CD14-positive monocyte (primary cell): ENCODE data around the gene TTF2. TPM values are rescaled to one million over a fixed set of nuclear protein-coding genes. Genes with fewer than 3 reads are reported as not detected.

Experiments used
- DNase-seq, 3 donors: peaks; one replicate each; pipeline ENCODE4 v3.0.0-alpha.2; 2011 to 2022
- H2AFZ ChIP-seq: 2 replicates; pipeline ENCODE4 v1.6.0; 2012; ENCODE audit warnings: mild to moderate bottlenecking, low read depth, low read length, inconsistent platforms; ENCODE audit not compliant: insufficient read depth, poor library complexity, severe bottlenecking
- H3K27ac ChIP-seq, 2 donors: 1 replicate in 1 of 2; 2 replicates in 1 of 2; pipeline ENCODE4 v1.5.1; 2012 to 2013; ENCODE audit warnings: low read length in 2 of 2, control low read depth in 1 of 2, inconsistent platforms in 1 of 2, low read depth in 1 of 2, mild to moderate bottlenecking in 1 of 2
- H3K27me3 ChIP-seq, 2 donors: one replicate each; pipeline versions ENCODE4 v1.6.0 to v1.6.1; 2011 to 2013; ENCODE audit warnings: low read length in 2 of 2; ENCODE audit not compliant: control insufficient read depth in 2 of 2, insufficient read depth in 2 of 2
- H3K36me3 ChIP-seq, 2 donors: replicated peaks in 1 of 2; 1 replicate in 1 of 2; 2 replicates in 1 of 2; pipeline versions ENCODE4 v1.5.1 to v1.6.1; 2012 to 2013; ENCODE audit warnings: low read length in 2 of 2, control low read depth in 1 of 2, inconsistent platforms in 1 of 2, mild to moderate bottlenecking in 1 of 2; ENCODE audit not compliant: insufficient read depth in 2 of 2, control insufficient read depth in 1 of 2
- H3K4me1 ChIP-seq, 2 donors: 1 replicate in 1 of 2; 2 replicates in 1 of 2; pipeline versions ENCODE4 v1.5.1 to v1.6.1; 2012 to 2013; ENCODE audit warnings: low read length in 2 of 2, control low read depth in 1 of 2, inconsistent platforms in 1 of 2, mild to moderate bottlenecking in 1 of 2, moderate library complexity in 1 of 2; ENCODE audit not compliant: insufficient read depth in 2 of 2, control insufficient read depth in 1 of 2
- H3K4me2 ChIP-seq: replicated peaks from 2 replicates; pipeline ENCODE3; 2012; ENCODE audit warnings: low read length, moderate library complexity, mild to moderate bottlenecking; ENCODE audit not compliant: poor library complexity, severe bottlenecking; ENCODE audit errors: extremely low read depth
- H3K4me3 ChIP-seq, 3 experiments: fragments of 200-600 bp in 1 of 3; sonication (generic) in 1 of 3; replicated peaks in 1 of 3; 1 replicate in 2 of 3; 2 replicates in 1 of 3; pipeline ENCODE4 v1.5.1; 2011 to 2013; ENCODE audit warnings: low read length in 3 of 3, mild to moderate bottlenecking in 3 of 3, control low read depth in 2 of 3, low read depth in 2 of 3, inconsistent platforms in 1 of 3, moderate library complexity in 1 of 3
- H3K79me2 ChIP-seq: 2 replicates; pipeline ENCODE4 v1.6.0; 2012; ENCODE audit warnings: mild to moderate bottlenecking, control low read depth, inconsistent platforms, low read length, moderate library complexity; ENCODE audit not compliant: insufficient read depth
- H3K9ac ChIP-seq: 2 replicates; pipeline ENCODE4 v1.6.0; 2017; ENCODE audit warnings: low read length, mild to moderate bottlenecking; ENCODE audit not compliant: insufficient read depth, poor library complexity, severe bottlenecking
- H3K9me3 ChIP-seq, 2 donors: replicated peaks in 1 of 2; 1 replicate in 1 of 2; 2 replicates in 1 of 2; pipeline versions ENCODE4 v1.5.1 to v1.6.1; 2012 to 2013; ENCODE audit warnings: low read length in 2 of 2, control low read depth in 1 of 2; ENCODE audit not compliant: control insufficient read depth in 1 of 2, insufficient read depth in 1 of 2
- H4K20me1 ChIP-seq: 2 replicates; pipeline ENCODE4 v1.6.0; 2012; ENCODE audit warnings: mild to moderate bottlenecking, low read length, control low read depth, moderate library complexity; ENCODE audit not compliant: insufficient read depth
- H3K27ac Mint-ChIP-seq, 7 donors: one replicate each; pipeline ENCODE4 v1.8.0; 2020; ENCODE audit warnings: mild to moderate bottlenecking in 7 of 7, mixed read lengths in 7 of 7, moderate library complexity in 6 of 7, inconsistent platforms in 2 of 7
- H3K27me3 Mint-ChIP-seq, 3 donors: one replicate each; pipeline ENCODE4 v1.8.0; 2021 to 2022; ENCODE audit warnings: low read depth in 3 of 3, mild to moderate bottlenecking in 3 of 3, mixed read lengths in 3 of 3, moderate library complexity in 3 of 3, inconsistent platforms in 1 of 3
- H3K36me3 Mint-ChIP-seq, 2 donors: one replicate each; pipeline ENCODE4 v1.8.0; 2020; ENCODE audit warnings: mixed read lengths in 2 of 2, inconsistent platforms in 1 of 2, mild to moderate bottlenecking in 1 of 2
- H3K4me1 Mint-ChIP-seq: one replicate; pipeline ENCODE4 v1.8.0; 2020; ENCODE audit warnings: mild to moderate bottlenecking, mixed read lengths
- H3K4me3 Mint-ChIP-seq, 2 donors: one replicate each; pipeline ENCODE4 v1.8.0; 2020; ENCODE audit warnings: mild to moderate bottlenecking in 2 of 2, mixed read lengths in 2 of 2, moderate library complexity in 1 of 2
- H3K9me3 Mint-ChIP-seq, 7 donors: one replicate each; pipeline ENCODE4 v1.8.0; 2020 to 2022; ENCODE audit warnings: mixed read lengths in 7 of 7, mild to moderate bottlenecking in 6 of 7, moderate library complexity in 6 of 7, inconsistent platforms in 2 of 7
- WGBS: methylation state at CpG from one replicate; pipeline ENCODE4 v1.1.5; 2013; ENCODE audit warnings: missing lambda C conversion rate; ENCODE audit not compliant: insufficient coverage; 5-methylcytosine and 5-hydroxymethylcytosine counted together
- intact Hi-C, 2 donors: fragments of 100-400 bp; cut with micrococcal nuclease; formaldehyde crosslinking; loops; one replicate each; pipeline versions ENCODE4 v1.15.0 to v1.15.1; 2023
- polyA plus RNA-seq, 3 donors: library from polyadenylated mRNA; depleted of rRNA in 1 of 3; unstranded in 2 of 3; stranded (reverse) in 1 of 3; fragments of 300-500 nt in 2 of 3; fragments of >200 nt in 1 of 3; fragmentation: Illumina TruSeq in 2 of 3; gene quantifications; 1 replicate in 2 of 3; 2 replicates in 1 of 3; pipeline ENCODE4 v1.2.3, GENCODE V29; 2012 to 2021
- TF ChIP-seq, protein P1 (sequence below): fragments of 200-600 bp; IDR thresholded peaks from one replicate; pipeline ENCODE4 v1.8.0; 2022; ENCODE audit warnings: antibody characterized with exemption, mild to moderate bottlenecking

TTF2 gene
- polyA plus RNA-seq, 3 donors = 5.6 to 12.9 (median 8.0) TPM

- TF ChIP-seq, protein P1, sequence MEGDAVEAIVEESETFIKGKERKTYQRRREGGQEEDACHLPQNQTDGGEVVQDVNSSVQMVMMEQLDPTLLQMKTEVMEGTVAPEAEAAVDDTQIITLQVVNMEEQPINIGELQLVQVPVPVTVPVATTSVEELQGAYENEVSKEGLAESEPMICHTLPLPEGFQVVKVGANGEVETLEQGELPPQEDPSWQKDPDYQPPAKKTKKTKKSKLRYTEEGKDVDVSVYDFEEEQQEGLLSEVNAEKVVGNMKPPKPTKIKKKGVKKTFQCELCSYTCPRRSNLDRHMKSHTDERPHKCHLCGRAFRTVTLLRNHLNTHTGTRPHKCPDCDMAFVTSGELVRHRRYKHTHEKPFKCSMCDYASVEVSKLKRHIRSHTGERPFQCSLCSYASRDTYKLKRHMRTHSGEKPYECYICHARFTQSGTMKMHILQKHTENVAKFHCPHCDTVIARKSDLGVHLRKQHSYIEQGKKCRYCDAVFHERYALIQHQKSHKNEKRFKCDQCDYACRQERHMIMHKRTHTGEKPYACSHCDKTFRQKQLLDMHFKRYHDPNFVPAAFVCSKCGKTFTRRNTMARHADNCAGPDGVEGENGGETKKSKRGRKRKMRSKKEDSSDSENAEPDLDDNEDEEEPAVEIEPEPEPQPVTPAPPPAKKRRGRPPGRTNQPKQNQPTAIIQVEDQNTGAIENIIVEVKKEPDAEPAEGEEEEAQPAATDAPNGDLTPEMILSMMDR = no peak
- intact Hi-C loops = no loop called here
- Histone ChIP-seq H3K4me3 (no peak overlapping the region), H3K79me2 (no peaks in the 10 kb centered on the region), H4K20me1 (no peaks in the 10 kb centered on the region), H3K36me3 (no peaks in the 10 kb centered on the region), H3K27ac (no peak overlapping the region), H3K27me3 (no peaks in the 10 kb centered on the region), H3K4me2 (no peak overlapping the region), H2AFZ (no peak overlapping the region), H3K9ac (no peak overlapping the region), H3K4me1 (no peaks in the 10 kb centered on the region), H3K9me3 (no peaks in the 10 kb centered on the region)
- 100% methylated on average over 1 of the region's 1 CpG for WGBS
- H3K36me3 Mint-ChIP-seq = no peaks in the 10 kb centered on the region
- no peak for DNase-seq
- H3K4me3 Mint-ChIP-seq = no peak overlapping the region
- H3K27me3 Mint-ChIP-seq = peaks cover 3 to 7% (median 4%) of the 10 kb centered on the region in 3 donors
- H3K4me1 Mint-ChIP-seq = no peaks in the 10 kb centered on the region
- H3K9me3 Mint-ChIP-seq = peaks cover 0 to 1% (median 0%) of the 10 kb centered on the region in 7 donors
- no peak overlapping the region for H3K27ac Mint-ChIP-seq
These were observed 78.4 kb downstream of the TTF2 start for GRCh38 chr1:117138561-117138960.

GRCh38 chr1:117142200-117142599, 82.1 kb downstream of the TTF2 start:
- intact Hi-C loops = no loop called here
- H3K36me3 ChIP-seq = no peaks in the 10 kb centered on the region
- no peaks in the 10 kb centered on the region for H4K20me1 ChIP-seq
- TF ChIP-seq, protein P1 = no peak
- no peak overlapping the region for H3K9ac ChIP-seq
- H3K79me2 ChIP-seq = no peaks in the 10 kb centered on the region
- Mint-ChIP-seq H3K36me3 (no peaks in the 10 kb centered on the region), H3K4me1 (no peaks in the 10 kb centered on the region), H3K27ac (no peak overlapping the region), H3K4me3 (no peak overlapping the region), H3K9me3 (peaks cover 0 to 1% (median 0%) of the 10 kb centered on the region in 7 donors), H3K27me3 (peaks cover 0 to 3% (median 1%) of the 10 kb centered on the region in 3 donors)
- no peaks in the 10 kb centered on the region for H3K27me3 ChIP-seq
- WGBS = no CpG with 5 or more reads among the region's 2 CpGs
- H3K27ac ChIP-seq = no peak overlapping the region
- H3K4me1 ChIP-seq = no peaks in the 10 kb centered on the region
- no peaks in the 10 kb centered on the region for H3K9me3 ChIP-seq
- H3K4me2 ChIP-seq = no peak overlapping the region
- H3K4me3 ChIP-seq = no peak overlapping the region
- DNase-seq = no peak
- no peak overlapping the region for H2AFZ ChIP-seq
